Measurements from ENCODE around the gene SGK2. TPM values are rescaled to one million over a fixed set of nuclear protein-coding genes. Genes with fewer than 3 reads are reported as not detected.

SGK2 gene
- total and polyA plus RNA-seq, 2 experiments from 2014 or later = 2.4 TPM; not detected in 1

DNA sequence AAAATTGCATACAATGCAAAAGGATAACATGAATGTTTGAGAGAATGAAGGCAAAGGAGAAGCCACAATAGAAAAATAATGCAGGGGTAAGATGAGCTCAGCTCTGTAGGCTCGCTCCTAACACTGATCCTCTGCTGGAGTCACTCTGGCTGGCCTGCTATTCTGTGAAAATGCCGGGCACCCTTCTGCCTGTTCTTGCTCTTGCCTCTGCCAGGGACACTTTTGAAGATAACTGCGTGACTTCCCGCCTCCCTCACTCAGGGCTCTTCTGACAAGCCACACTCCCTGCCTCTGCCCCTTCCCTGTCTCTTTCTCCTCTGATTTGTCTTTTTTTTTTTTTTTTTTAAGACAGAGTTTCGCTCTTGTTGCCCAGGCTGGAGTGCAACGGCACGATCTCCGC is 72.8 kb downstream of the SGK2 start:
- Histone ChIP-seq H3K9me3 (ENCODE audit: low read depth) (no peaks in the 10 kb centered on the region), H3K4me3 (no peak overlapping the region), H3K36me3 (peaks cover 31% of the 10 kb centered on the region), H3K27me3 (no peaks in the 10 kb centered on the region), H3K27ac (peak overlapping the region; percentile 23), H3K4me1 (ENCODE audit: low read depth) (no peaks in the 10 kb centered on the region)
- TF ChIP-seq, protein P1, sequence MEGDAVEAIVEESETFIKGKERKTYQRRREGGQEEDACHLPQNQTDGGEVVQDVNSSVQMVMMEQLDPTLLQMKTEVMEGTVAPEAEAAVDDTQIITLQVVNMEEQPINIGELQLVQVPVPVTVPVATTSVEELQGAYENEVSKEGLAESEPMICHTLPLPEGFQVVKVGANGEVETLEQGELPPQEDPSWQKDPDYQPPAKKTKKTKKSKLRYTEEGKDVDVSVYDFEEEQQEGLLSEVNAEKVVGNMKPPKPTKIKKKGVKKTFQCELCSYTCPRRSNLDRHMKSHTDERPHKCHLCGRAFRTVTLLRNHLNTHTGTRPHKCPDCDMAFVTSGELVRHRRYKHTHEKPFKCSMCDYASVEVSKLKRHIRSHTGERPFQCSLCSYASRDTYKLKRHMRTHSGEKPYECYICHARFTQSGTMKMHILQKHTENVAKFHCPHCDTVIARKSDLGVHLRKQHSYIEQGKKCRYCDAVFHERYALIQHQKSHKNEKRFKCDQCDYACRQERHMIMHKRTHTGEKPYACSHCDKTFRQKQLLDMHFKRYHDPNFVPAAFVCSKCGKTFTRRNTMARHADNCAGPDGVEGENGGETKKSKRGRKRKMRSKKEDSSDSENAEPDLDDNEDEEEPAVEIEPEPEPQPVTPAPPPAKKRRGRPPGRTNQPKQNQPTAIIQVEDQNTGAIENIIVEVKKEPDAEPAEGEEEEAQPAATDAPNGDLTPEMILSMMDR (IDR thresholded peaks at IDR 0.05; ENCODE audit: low read depth, low read length) = no peak
- no peak for DNase-seq (ENCODE audit: low read depth in 1 of 2, low spot score in 1 of 2)

Other genes with a start within 250 kb of the SGK2 start
- 59.1 and 60.7 TPM in 2 replicates for gene SRSF6, start 101.1 kb upstream of the SGK2 start, total RNA-seq
- 47.3 and 56.0 TPM in 2 replicates for gene SRSF6, start 101.1 kb upstream of the SGK2 start, polyA plus RNA-seq
- gene L3MBTL1, start 51.3 kb upstream of the SGK2 start, total RNA-seq = 30.7 and 115 TPM in 2 replicates
- 17.8 and 22.6 TPM in 2 replicates for gene L3MBTL1, start 51.3 kb upstream of the SGK2 start, polyA plus RNA-seq
- 19.1 and 20.6 TPM in 2 replicates for gene IFT52, start 31.9 kb downstream of the SGK2 start, total RNA-seq
- gene IFT52, start 31.9 kb downstream of the SGK2 start, polyA plus RNA-seq = 26.4 and 40.3 TPM in 2 replicates
- gene MYBL2, start 108.1 kb downstream of the SGK2 start, total RNA-seq = 17.8 and 30.6 TPM in 2 replicates
- gene MYBL2, start 108.1 kb downstream of the SGK2 start, polyA plus RNA-seq = 27.3 and 63.1 TPM in 2 replicates
- not detected in 2 replicates for gene GTSF1L, start 168.0 kb downstream of the SGK2 start, total RNA-seq
- gene GTSF1L, start 168.0 kb downstream of the SGK2 start, polyA plus RNA-seq = not detected in 2 replicates

All from cardiac muscle cell (in vitro differentiated cells and primary cell).